ENCODE measurements around the gene CDC42EP5.

DNA sequence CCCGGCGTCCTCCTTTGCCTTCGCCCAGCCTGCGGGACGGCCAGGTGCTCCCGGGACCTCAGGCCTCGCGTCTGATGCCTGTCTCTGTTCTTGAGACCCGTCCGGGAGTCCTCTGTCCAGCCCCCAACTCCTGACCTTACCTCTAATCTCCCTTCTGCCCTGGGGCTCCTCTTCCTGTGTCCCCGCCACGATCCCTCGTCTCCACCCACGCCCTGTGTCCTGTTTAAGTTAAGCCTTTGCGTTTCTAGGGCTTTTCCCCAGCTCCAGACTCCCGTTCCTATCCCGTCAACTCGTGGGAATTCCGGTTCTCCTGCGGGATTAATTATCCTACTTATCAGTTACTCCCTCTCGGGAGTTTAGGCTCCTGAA is 23.4 kb downstream of the CDC42EP5 start:
- TF ChIP-seq, protein P1, sequence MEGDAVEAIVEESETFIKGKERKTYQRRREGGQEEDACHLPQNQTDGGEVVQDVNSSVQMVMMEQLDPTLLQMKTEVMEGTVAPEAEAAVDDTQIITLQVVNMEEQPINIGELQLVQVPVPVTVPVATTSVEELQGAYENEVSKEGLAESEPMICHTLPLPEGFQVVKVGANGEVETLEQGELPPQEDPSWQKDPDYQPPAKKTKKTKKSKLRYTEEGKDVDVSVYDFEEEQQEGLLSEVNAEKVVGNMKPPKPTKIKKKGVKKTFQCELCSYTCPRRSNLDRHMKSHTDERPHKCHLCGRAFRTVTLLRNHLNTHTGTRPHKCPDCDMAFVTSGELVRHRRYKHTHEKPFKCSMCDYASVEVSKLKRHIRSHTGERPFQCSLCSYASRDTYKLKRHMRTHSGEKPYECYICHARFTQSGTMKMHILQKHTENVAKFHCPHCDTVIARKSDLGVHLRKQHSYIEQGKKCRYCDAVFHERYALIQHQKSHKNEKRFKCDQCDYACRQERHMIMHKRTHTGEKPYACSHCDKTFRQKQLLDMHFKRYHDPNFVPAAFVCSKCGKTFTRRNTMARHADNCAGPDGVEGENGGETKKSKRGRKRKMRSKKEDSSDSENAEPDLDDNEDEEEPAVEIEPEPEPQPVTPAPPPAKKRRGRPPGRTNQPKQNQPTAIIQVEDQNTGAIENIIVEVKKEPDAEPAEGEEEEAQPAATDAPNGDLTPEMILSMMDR (IDR thresholded peaks at IDR 0.05): no peak
- TF ChIP-seq EZH2 (IDR thresholded peaks at IDR 0.05; ENCODE audit: borderline replicate concordance, insufficient read depth, low read depth, low read length, poor library complexity, severe bottlenecking): no peak

Measured in B cell (primary cell).